Activated naive CD8-positive, alpha-beta T cell treated with anti-CD3 and anti-CD28 coated beads for 36 hours (primary cell): ENCODE measurements around the gene BTBD10. TPM values are rescaled to one million over a fixed set of nuclear protein-coding genes. Genes with fewer than 3 reads are reported as not detected.

ENCODE experiments used
- DNase-seq: peaks from one replicate; pipeline ENCODE4 v3.0.0; 2021
- H3K27ac Mint-ChIP-seq: one replicate; pipeline ENCODE4 v1.8.0; 2022; ENCODE audit warnings: mild to moderate bottlenecking, moderate library complexity, mixed read lengths
- H3K27me3 Mint-ChIP-seq: one replicate; pipeline ENCODE4 v1.8.0; 2022; ENCODE audit warnings: mild to moderate bottlenecking, mixed read lengths
- H3K36me3 Mint-ChIP-seq: one replicate; pipeline ENCODE4 v1.8.0; 2021; ENCODE audit warnings: mild to moderate bottlenecking, mixed read lengths
- H3K4me1 Mint-ChIP-seq: one replicate; pipeline ENCODE4 v1.8.0; 2021; ENCODE audit warnings: mixed read lengths
- H3K4me3 Mint-ChIP-seq: one replicate; pipeline ENCODE4 v1.8.0; 2022; ENCODE audit warnings: mild to moderate bottlenecking, moderate library complexity, mixed read lengths
- H3K9me3 Mint-ChIP-seq: one replicate; pipeline ENCODE4 v1.8.0; 2022; ENCODE audit warnings: mixed read lengths
- total RNA-seq, 2 experiments: library from RNA; stranded (reverse); gene quantifications; one replicate each; pipeline ENCODE4 v1.2.3, GENCODE V29; 2021

The BTBD10 gene
- total RNA-seq, result 10 to 100 TPM; 18.6 to 19.5 TPM

- H3K9me3 Mint-ChIP-seq, result no peaks in the 10 kb centered on the region
- H3K27ac Mint-ChIP-seq, result peak within 1 kb of the TSS; percentile 98
- no peaks in the 10 kb centered on the region for H3K27me3 Mint-ChIP-seq
- H3K36me3 Mint-ChIP-seq, result peaks cover 16% of the 10 kb centered on the region
- peaks cover 30% of the 10 kb centered on the region for H3K4me1 Mint-ChIP-seq
- DNase-seq, result peak; percentile 93
- peak within 1 kb of the TSS; percentile 99 for H3K4me3 Mint-ChIP-seq
These were observed at the start of gene BTBD10 for GRCh38 chr11:13462901-13463778. BTBD10 (minus strand) TSS chr11:13463222; CDS start chr11:13445124, 18,098 bp downstream.

GRCh38 chr11:13503393-13503792, 40.4 kb upstream of the BTBD10 start:
- Mint-ChIP-seq H3K4me1 (no peaks in the 10 kb centered on the region), H3K27ac (no peak overlapping the region), H3K27me3 (peaks cover 11% of the 10 kb centered on the region), H3K4me3 (no peak overlapping the region), H3K9me3 (peaks cover 2% of the 10 kb centered on the region), H3K36me3 (no peaks in the 10 kb centered on the region)
- DNase-seq, result no peak

GRCh38 chr11:13502492-13502891, 39.5 kb upstream of the BTBD10 start:
- Mint-ChIP-seq H3K27ac (no peak overlapping the region), H3K4me3 (no peak overlapping the region), H3K4me1 (no peaks in the 10 kb centered on the region), H3K9me3 (peaks cover 2% of the 10 kb centered on the region), H3K27me3 (peaks cover 11% of the 10 kb centered on the region), H3K36me3 (no peaks in the 10 kb centered on the region)
- no peak for DNase-seq

GRCh38 chr11:13495929-13496328, 32.9 kb upstream of the BTBD10 start, which contains the start of gene PTH:
PTH (minus strand) TSS chr11:13495997; CDS start chr11:13492855, 3,142 bp downstream.
- Mint-ChIP-seq H3K27me3 (peaks cover 8% of the 10 kb centered on the region), H3K4me1 (no peaks in the 10 kb centered on the region), H3K9me3 (peaks cover 2% of the 10 kb centered on the region), H3K36me3 (no peaks in the 10 kb centered on the region), H3K4me3 (no peak within 1 kb of the TSS), H3K27ac (no peak within 1 kb of the TSS)
- DNase-seq, result no peak

GRCh38 chr11:13494051-13494450, 31.0 kb upstream of the BTBD10 start:
- no peak for DNase-seq
- Mint-ChIP-seq H3K27ac (no peak overlapping the region), H3K4me3 (no peak overlapping the region), H3K9me3 (peaks cover 1% of the 10 kb centered on the region), H3K4me1 (no peaks in the 10 kb centered on the region), H3K27me3 (peaks cover 3% of the 10 kb centered on the region), H3K36me3 (no peaks in the 10 kb centered on the region)

- Mint-ChIP-seq H3K27me3 (no peaks in the 10 kb centered on the region), H3K9me3 (peaks cover 2% of the 10 kb centered on the region), H3K4me1 (peaks cover 4% of the 10 kb centered on the region), H3K36me3 (no peaks in the 10 kb centered on the region), H3K27ac (peak overlapping the region; percentile 51), H3K4me3 (peak overlapping the region; percentile 50)
- DNase-seq, result peak; percentile 19
These were observed 24.6 kb upstream of the BTBD10 start for GRCh38 chr11:13487661-13488030.

- no peaks in the 10 kb centered on the region for H3K27me3 Mint-ChIP-seq
- peak; percentile 71 for DNase-seq
- peak overlapping the region; percentile 51 for H3K27ac Mint-ChIP-seq
- peaks cover 2% of the 10 kb centered on the region for H3K9me3 Mint-ChIP-seq
- peak overlapping the region; percentile 50 for H3K4me3 Mint-ChIP-seq
- no peaks in the 10 kb centered on the region for H3K36me3 Mint-ChIP-seq
- peaks cover 4% of the 10 kb centered on the region for H3K4me1 Mint-ChIP-seq
These were observed 24.1 kb upstream of the BTBD10 start for GRCh38 chr11:13486926-13487660.

- H3K9me3 Mint-ChIP-seq, result peaks cover 2% of the 10 kb centered on the region
- H3K4me3 Mint-ChIP-seq, result no peak overlapping the region
- no peak overlapping the region for H3K27ac Mint-ChIP-seq
- H3K27me3 Mint-ChIP-seq, result peaks cover 22% of the 10 kb centered on the region
- no peak for DNase-seq
- no peaks in the 10 kb centered on the region for H3K4me1 Mint-ChIP-seq
- H3K36me3 Mint-ChIP-seq, result no peaks in the 10 kb centered on the region
These were observed 17.2 kb upstream of the BTBD10 start for GRCh38 chr11:13480198-13480597.

GRCh38 chr11:13479688-13480087, 16.7 kb upstream of the BTBD10 start:
- no peak overlapping the region for H3K4me3 Mint-ChIP-seq
- H3K9me3 Mint-ChIP-seq, result peaks cover 2% of the 10 kb centered on the region
- no peaks in the 10 kb centered on the region for H3K4me1 Mint-ChIP-seq
- DNase-seq, result no peak
- peaks cover 22% of the 10 kb centered on the region for H3K27me3 Mint-ChIP-seq
- no peaks in the 10 kb centered on the region for H3K36me3 Mint-ChIP-seq
- H3K27ac Mint-ChIP-seq, result no peak overlapping the region

GRCh38 chr11:13475091-13475490, 12.1 kb upstream of the BTBD10 start:
- Mint-ChIP-seq H3K4me1 (no peaks in the 10 kb centered on the region), H3K27ac (no peak overlapping the region), H3K27me3 (peaks cover 14% of the 10 kb centered on the region), H3K9me3 (no peaks in the 10 kb centered on the region), H3K4me3 (no peak overlapping the region), H3K36me3 (no peaks in the 10 kb centered on the region)
- no peak for DNase-seq

- no peak for DNase-seq
- H3K9me3 Mint-ChIP-seq, result no peaks in the 10 kb centered on the region
- peaks cover 6% of the 10 kb centered on the region for H3K27me3 Mint-ChIP-seq
- H3K4me1 Mint-ChIP-seq, result no peaks in the 10 kb centered on the region
- H3K36me3 Mint-ChIP-seq, result no peaks in the 10 kb centered on the region
- no peak overlapping the region for H3K27ac Mint-ChIP-seq
- H3K4me3 Mint-ChIP-seq, result no peak overlapping the region
These were observed 10.1 kb upstream of the BTBD10 start for GRCh38 chr11:13473013-13473722.

- no peak overlapping the region for H3K4me3 Mint-ChIP-seq
- no peak overlapping the region for H3K27ac Mint-ChIP-seq
- H3K9me3 Mint-ChIP-seq, result no peaks in the 10 kb centered on the region
- peaks cover 3% of the 10 kb centered on the region for H3K36me3 Mint-ChIP-seq
- peaks cover 2% of the 10 kb centered on the region for H3K4me1 Mint-ChIP-seq
- no peaks in the 10 kb centered on the region for H3K27me3 Mint-ChIP-seq
- DNase-seq, result no peak
These were observed 5.7 kb upstream of the BTBD10 start for GRCh38 chr11:13468750-13469149.

- no peak for DNase-seq
- no peaks in the 10 kb centered on the region for H3K9me3 Mint-ChIP-seq
- no peak overlapping the region for H3K4me3 Mint-ChIP-seq
- H3K4me1 Mint-ChIP-seq, result peaks cover 16% of the 10 kb centered on the region
- peaks cover 6% of the 10 kb centered on the region for H3K36me3 Mint-ChIP-seq
- H3K27me3 Mint-ChIP-seq, result no peaks in the 10 kb centered on the region
- H3K27ac Mint-ChIP-seq, result no peak overlapping the region
These were observed 2.9 kb upstream of the BTBD10 start for GRCh38 chr11:13465909-13466371.

GRCh38 chr11:13463779-13464290, 813 bp upstream of the BTBD10 start:
- Mint-ChIP-seq H3K9me3 (no peaks in the 10 kb centered on the region), H3K27ac (peak overlapping the region; percentile 98), H3K27me3 (no peaks in the 10 kb centered on the region), H3K4me1 (peaks cover 26% of the 10 kb centered on the region), H3K4me3 (peak overlapping the region; percentile 99), H3K36me3 (peaks cover 15% of the 10 kb centered on the region)
- DNase-seq, result no peak
